A549 (cell line): ENCODE measurements around the gene DHX35. TPM values are rescaled to one million over a fixed set of nuclear protein-coding genes. Genes with fewer than 3 reads are reported as not detected.

Experiments used
- ATAC-seq, 2 experiments: fragments of 200-7000 bp in 1 of 2; fragments of >200 bp in 1 of 2; cut with Nextera tagmentation in 1 of 2; cut with Tn5 transposase in 1 of 2; 3 replicates each; pipeline versions ENCODE4 v1.8.0 to v1.9.1; 2018 to 2020; ENCODE audit warnings: mild to moderate bottlenecking in 1 of 2, moderate library complexity in 1 of 2
- CTCF ChIA-PET: fragments of 300-600 bp; sonication (Branson Sonifier 250); formaldehyde crosslinking; extraction: SDS; loops from one replicate; lab custom pipeline; 2021; ENCODE audit warnings: antibody characterized with exemption, inconsistent platforms; lab: Yijun Ruan, JAX
- POLR2A ChIA-PET: fragments of 350-600 bp; formaldehyde crosslinking; extraction: SDS; loops from one replicate; lab custom pipeline; 2021; ENCODE audit warnings: antibody characterized with exemption, inconsistent platforms; lab: Yijun Ruan, JAX
- DNase-seq, 2 experiments: peaks; one replicate each; pipeline versions ENCODE4 v3.0.0 to v3.0.0-alpha.2; 2011 to 2016; ENCODE audit warnings: low read depth in 1 of 2, low spot score in 1 of 2
- FAIRE-seq: peaks from 2 replicates; lab custom pipeline; 2011; peaks lifted over from hg19 to GRCh38; lab: Jason Lieb, UNC
- H3K27ac ChIP-seq, 2 experiments: fragments of >200 bp; sonication (Bioruptor Twin); formaldehyde crosslinking; 3 replicates each; pipeline ENCODE4 v1.5.1; 2016 to 2017
- H3K4me1 ChIP-seq: fragments of >200 bp; sonication (Bioruptor Twin); formaldehyde crosslinking; 3 replicates; pipeline ENCODE4 v1.6.1; 2016
- H3K4me2 ChIP-seq: fragments of >200 bp; sonication (Bioruptor Twin); formaldehyde crosslinking; 3 replicates; pipeline ENCODE4 v1.6.1; 2016
- H3K4me3 ChIP-seq: fragments of >200 bp; sonication (Bioruptor Twin); formaldehyde crosslinking; 3 replicates; pipeline ENCODE4 v1.5.1; 2016
- H3K9me3 ChIP-seq: fragments of >200 bp; sonication (Bioruptor Twin); formaldehyde crosslinking; 3 replicates; pipeline ENCODE4 v1.6.1; 2016
- BCL3 ChIP-seq: fragments of >200 bp; sonication (Bioruptor Twin); formaldehyde crosslinking; IDR thresholded peaks from 3 replicates; pipeline ENCODE4 v1.6.1; 2016
- CHD2 ChIP-seq: fragments of 150-350 bp; IDR thresholded peaks from 2 replicates; pipeline ENCODE4 v1.6.1; 2014; ENCODE audit warnings: low read length; ENCODE audit not compliant: partially characterized antibody
- CHD4 ChIP-seq: fragments of 200-600 bp; sonication (generic); IDR thresholded peaks from 2 replicates; pipeline ENCODE4 v1.6.1; 2016; ENCODE audit warnings: antibody characterized with exemption, mild to moderate bottlenecking, borderline replicate concordance
- CTCF ChIP-seq: fragments of >200 bp; sonication (Bioruptor Twin); formaldehyde crosslinking; IDR thresholded peaks from 3 replicates; pipeline ENCODE4 v1.5.1; 2016
- E2F6 ChIP-seq: IDR thresholded peaks from 2 replicates; pipeline ENCODE4 v1.6.1; 2012; ENCODE audit warnings: low read depth, borderline replicate concordance
- EHF ChIP-seq: fragments of 250-450 bp; sonication (Bioruptor Pico); IDR thresholded peaks from 2 replicates; pipeline ENCODE4 v1.5.0; 2020; ENCODE audit warnings: mild to moderate bottlenecking
- ELK1 ChIP-seq: fragments of 150-350 bp; IDR thresholded peaks from 2 replicates; pipeline ENCODE4 v1.6.1; 2014; ENCODE audit warnings: low read depth, mild to moderate bottlenecking, low read length
- ESRRA ChIP-seq: fragments of 150-350 bp; IDR thresholded peaks from 2 replicates; pipeline ENCODE4 v1.6.1; 2014; ENCODE audit warnings: mild to moderate bottlenecking, low read length, borderline replicate concordance
- GATA3 ChIP-seq: IDR thresholded peaks from 2 replicates; pipeline ENCODE4 v1.6.1; 2012; ENCODE audit warnings: borderline replicate concordance
- HEYL ChIP-seq: fragments of 250-450 bp; sonication (Bioruptor Pico); IDR thresholded peaks from 2 replicates; pipeline ENCODE4 v1.8.0; 2021; ENCODE audit warnings: mild to moderate bottlenecking, moderate library complexity
- HMGXB4 ChIP-seq: fragments of 250-450 bp; sonication (Bioruptor Pico); IDR thresholded peaks from 2 replicates; pipeline ENCODE4 v1.5.0; 2021; ENCODE audit warnings: mild to moderate bottlenecking, moderate library complexity, borderline replicate concordance
- HOXA7 ChIP-seq: fragments of 250-450 bp; sonication (Bioruptor Pico); IDR thresholded peaks from 2 replicates; pipeline ENCODE4 v1.5.0; 2020; ENCODE audit warnings: mild to moderate bottlenecking, moderate library complexity
- HOXB13 ChIP-seq: fragments of 250-450 bp; sonication (Bioruptor Pico); IDR thresholded peaks from 2 replicates; pipeline ENCODE4 v1.5.0; 2020; ENCODE audit warnings: low read depth, mild to moderate bottlenecking, moderate library complexity
- HOXB5 ChIP-seq: fragments of 250-450 bp; sonication (Bioruptor Pico); IDR thresholded peaks from 2 replicates; pipeline ENCODE4 v1.5.0; 2020; ENCODE audit warnings: mild to moderate bottlenecking, moderate library complexity
- JUN ChIP-seq, 2 experiments: fragments of >200 bp; sonication (Bioruptor Twin); formaldehyde crosslinking; IDR thresholded peaks; 2 replicates in 1 of 2; 3 replicates in 1 of 2; pipeline ENCODE4 v1.6.1; 2016 to 2017
- KDM5A ChIP-seq: fragments of 200-600 bp; sonication (generic); IDR thresholded peaks from 2 replicates; pipeline ENCODE4 v1.6.1; 2016; ENCODE audit warnings: antibody characterized with exemption, mild to moderate bottlenecking
- MAFK ChIP-seq: fragments of 450-650 bp; IDR thresholded peaks from 2 replicates; pipeline ENCODE4 v1.6.1; 2014; ENCODE audit not compliant: partially characterized antibody
- MAX ChIP-seq: IDR thresholded peaks from 2 replicates; pipeline ENCODE4 v1.6.1; 2012
- MYC ChIP-seq: IDR thresholded peaks from 2 replicates; pipeline ENCODE4 v1.6.1; 2012; ENCODE audit warnings: mild to moderate bottlenecking, inconsistent platforms, low read length, improper control_type of control experiment, borderline replicate concordance
- NR3C1 ChIP-seq: fragments of >200 bp; sonication (Bioruptor Twin); formaldehyde crosslinking; IDR thresholded peaks from 3 replicates; pipeline ENCODE4 v1.6.1; 2017
- PBX3 ChIP-seq: IDR thresholded peaks from 2 replicates; pipeline ENCODE4 v1.6.1; 2012
- POLR2A ChIP-seq: IDR thresholded peaks from 2 replicates; pipeline ENCODE4 v1.6.1; 2012; ENCODE audit warnings: mild to moderate bottlenecking, low read length
- RAD21 ChIP-seq, 2 experiments: fragments of >200 bp in 1 of 2; sonication (Bioruptor Twin) in 1 of 2; formaldehyde crosslinking in 1 of 2; IDR thresholded peaks in 1 of 2; conservative IDR thresholded peaks in 1 of 2; 2 replicates in 1 of 2; 3 replicates in 1 of 2; pipeline ENCODE4 v1.6.1; 2012 to 2018; ENCODE audit warnings: inconsistent platforms in 1 of 2
- SREBF2 ChIP-seq: fragments of 450-650 bp; IDR thresholded peaks from 2 replicates; pipeline ENCODE4 v1.6.1; 2014; ENCODE audit warnings: mild to moderate bottlenecking, moderate library complexity
- ZNF302 ChIP-seq: fragments of 250-450 bp; sonication (Bioruptor Pico); IDR thresholded peaks from 2 replicates; pipeline ENCODE4 v1.9.0; 2021; ENCODE audit warnings: inconsistent platforms, mild to moderate bottlenecking, moderate library complexity
- ZSCAN20 ChIP-seq: fragments of 250-450 bp; sonication (Bioruptor Pico); IDR thresholded peaks from 2 replicates; pipeline ENCODE4 v1.8.0; 2022; ENCODE audit warnings: mild to moderate bottlenecking, moderate library complexity
- WGBS: methylation state at CpG from one replicate; pipeline ENCODE4 v1.1.6; 2017; ENCODE audit errors: missing lambda C conversion rate; 5-methylcytosine and 5-hydroxymethylcytosine counted together
- polyA plus RNA-seq, 4 experiments: library from polyadenylated mRNA; depleted of rRNA in 3 of 4; stranded (reverse); fragments of >200 nt; fragmentation: RNase III in 1 of 4; extraction: RNeasy Plus Mini Kit Qiagen cat#74134 plus additional on column Dnase treatment in 1 of 4; gene quantifications; 2 replicates in 3 of 4; 3 replicates in 1 of 4; pipeline ENCODE4 v1.2.3, GENCODE V29; 2011 to 2017

The DHX35 gene
- polyA plus RNA-seq, 2 of the 4 experiments (the other 2 are of a cell fraction) = 7.7 to 13.8 TPM

GRCh38 chr20:39036011-39036410 lies 73.9 kb downstream of the DHX35 start:
- ChIA-PET CTCF (interaction anchor here (1.5 to 10.1 kb wide), 2 partner anchors 13 to 113 kb away, joined by 3 to 112 read pairs; no protein-coding TSS in a partner anchor), POLR2A (interaction anchor here (0.7 kb wide), 1 partner anchor 9 kb away, joined by 10 read pairs; no protein-coding TSS in a partner anchor)
- TF ChIP-seq SREBF2 (no peak), GATA3 (no peak), POLR2A (no peak), MYC (no peak), HMGXB4 (CRISPR knock-in tag) (no peak), CTCF (no peak), MAX (no peak), JUN (IDR thresholded peaks at IDR 0.05) (no peak), CHD4 (no peak), BCL3 (no peak), HOXB13 (CRISPR knock-in tag) (no peak)

GRCh38 chr20:39036851-39037250 lies 74.7 kb downstream of the DHX35 start:
- DNase-seq (no peak), ATAC-seq (no peak), FAIRE-seq (no peak)
- TF ChIP-seq HEYL (CRISPR knock-in tag) (no peak), MAFK (no peak), GATA3 (no peak), CHD2 (no peak), HOXA7 (CRISPR knock-in tag) (no peak), ZSCAN20 (CRISPR knock-in tag) (no peak), KDM5A (no peak), HOXB13 (CRISPR knock-in tag) (no peak), HOXB5 (no peak), E2F6 (no peak), RAD21 (conservative IDR thresholded peaks at IDR 0.05 in 1 of 2, IDR thresholded peaks at IDR 0.05 in 1 of 2) (no peak), JUN (IDR thresholded peaks at IDR 0.05) (no peak), EHF (CRISPR knock-in tag) (no peak), ZNF302 (CRISPR knock-in tag) (no peak), ESRRA (no peak), PBX3 (no peak), ELK1 (no peak), NR3C1 (no peak)
- H3K9me3 ChIP-seq = no peaks in the 10 kb centered on the region
- H3K4me1 ChIP-seq = no peaks in the 10 kb centered on the region
- no peak overlapping the region for H3K4me2 ChIP-seq
- 93% methylated on average over 5 of the region's 5 CpGs for WGBS
- H3K27ac ChIP-seq = no peak overlapping the region
- H3K4me3 ChIP-seq = no peak overlapping the region
- ChIA-PET POLR2A (no interaction called here), CTCF (interaction anchor here (0.6 to 10.1 kb wide), 5 partner anchors 12 to 387 kb away, joined by 3 to 112 read pairs (median 3); no protein-coding TSS in a partner anchor)

More at GRCh38 chr20:39036011-39036410, 73.9 kb downstream of the DHX35 start:
- Histone ChIP-seq H3K4me2 (no peak overlapping the region), H3K4me1 (no peaks in the 10 kb centered on the region), H3K4me3 (no peak overlapping the region), H3K27ac (no peak overlapping the region), H3K9me3 (no peaks in the 10 kb centered on the region)
- 89% methylated on average over 1 of the region's 1 CpG for WGBS
- FAIRE-seq (no peak), DNase-seq (no peak), ATAC-seq (no peak)
